Heart right ventricle (tissue), 16 donors: ENCODE measurements around the gene PVR. TPM values are rescaled to one million over a fixed set of nuclear protein-coding genes. Genes with fewer than 3 reads are reported as not detected.

ENCODE experiments used
- ATAC-seq, 8 donors: fragments of 200-7000 bp; cut with Tn5 transposase; one replicate each; pipeline ENCODE4 v1.9.1; 2020; ENCODE audit warnings: mild to moderate bottlenecking in 8 of 8, moderate library complexity in 8 of 8, moderate number of reproducible peaks in 1 of 8
- DNase-seq, 2 donors: peaks; one replicate each; pipeline ENCODE4 v3.0.0-alpha.2; 2020
- H3K27ac ChIP-seq, 10 donors: fragments of 200-600 bp; sonication (generic) in 2 of 10; one replicate each; pipeline versions ENCODE4 v1.5.0 to v1.8.0; 2020 to 2022; ENCODE audit warnings: mild to moderate bottlenecking in 3 of 10
- H3K27me3 ChIP-seq, 7 donors: fragments of 200-600 bp; one replicate each; pipeline ENCODE4 v1.8.0; 2021 to 2022; ENCODE audit warnings: mild to moderate bottlenecking in 2 of 7
- H3K36me3 ChIP-seq, 9 donors: fragments of 200-600 bp; sonication (generic) in 1 of 9; one replicate each; pipeline versions ENCODE4 v1.5.0 to v1.8.0; 2020 to 2022; ENCODE audit warnings: mild to moderate bottlenecking in 2 of 9
- H3K4me1 ChIP-seq, 9 donors: fragments of 200-600 bp; sonication (generic) in 1 of 9; one replicate each; pipeline versions ENCODE4 v1.5.0 to v1.8.0; 2020 to 2022; ENCODE audit warnings: mild to moderate bottlenecking in 4 of 9
- H3K4me3 ChIP-seq, 10 donors: fragments of 200-600 bp; sonication (generic) in 2 of 10; one replicate each; pipeline versions ENCODE4 v1.5.0 to v1.8.0; 2020 to 2022; ENCODE audit warnings: mild to moderate bottlenecking in 7 of 10, moderate library complexity in 2 of 10
- H3K9me3 ChIP-seq, 11 donors: fragments of 200-600 bp in 10 of 11; sonication (generic) in 2 of 11; one replicate each; pipeline versions ENCODE4 v1.5.0 to v1.8.0; 2013 to 2022; ENCODE audit warnings: mild to moderate bottlenecking in 2 of 11, control low read depth in 1 of 11, moderate library complexity in 1 of 11
- WGBS, 2 donors: extraction: QIAGEN DNeasy Blood & Tissue Kit; methylation state at CpG; one replicate each; pipeline ENCODE4 v1.1.7; 2013; ENCODE audit warnings: inconsistent platforms in 1 of 2; 5-methylcytosine and 5-hydroxymethylcytosine counted together
- intact Hi-C, 10 donors: fragments of 100-400 bp; cut with DNase I; formaldehyde crosslinking; loops; one replicate each; pipeline versions ENCODE4 v1.11.1 to v1.14.2; 2022
- polyA plus RNA-seq, 2 donors: library from polyadenylated mRNA; stranded (reverse); fragments of 200-250 nt; gene quantifications; one replicate each; pipeline ENCODE4 v1.2.3, GENCODE V29; 2013
- total RNA-seq, 10 donors: library from RNA; stranded (reverse); fragmentation: NEBNext Ultra II Directional in 3 of 10; extraction: Animal tissue kit (Norgen Biotek cat#: 25700) in 3 of 10; gene quantifications; one replicate each; pipeline versions ENCODE4 v1.2.1 to v1.2.4, GENCODE V29; 2021 to 2023
- TF ChIP-seq, protein P1 (sequence below), 9 donors: fragments of 200-600 bp; sonication (generic) in 2 of 9; IDR thresholded peaks; one replicate each; pipeline versions ENCODE4 v1.5.0 to v1.8.0; 2021 to 2022; ENCODE audit warnings: antibody characterized with exemption in 9 of 9, mild to moderate bottlenecking in 5 of 9, moderate library complexity in 1 of 9
- donor health status: Arrhythmogenic right ventricular cardiomyopathy.
- donor health status: ischemic (EF 13 %, LVEDD 7.1; RV severe dilation, severe dysfunction).
- donor health status: healthy with polysubstance abuse.
- donor health status: DM: no; HTN: yes; CAD: no.
- donor health status: DM: no; HTN: no; CAD: no.
- donor health status: ischemic (EF 25% LVEDD 6.9; RV normal size, moderate dysfunction).
- donor health status: ischemic (EF 25% LVEDD 5.7; RV mildly dilated, moderate dysfunction).
- donor health status: healthy.
- donor health status: DM: yes; HTN: yes; CAD: no.
- donor health status: Ischemic cardiomyopathy.
- donor health status: ischemic (EF 35%, LVEDD 5.7; RV mildly dilated, moderate dysfunction).
- donor health status: nonischemic (EF 11% LVEDD 7.7; RV severe dilation, severe dysfunction).
- donor health status: DM: yes; HTN: yes; CAD: no.
- donor health status: PGD.
- donor health status: ischemic (EF 29% LVEDD 5.4; RV normal size, mild dysfunction).
- donor health status: nonischemic (EF 23%, LVEDD 6.1; RV moderate dilation, normal function).

Gene PVR
- total and polyA plus RNA-seq, 12 donors = 38.3 to 108 (median 43.4) TPM

DNA sequence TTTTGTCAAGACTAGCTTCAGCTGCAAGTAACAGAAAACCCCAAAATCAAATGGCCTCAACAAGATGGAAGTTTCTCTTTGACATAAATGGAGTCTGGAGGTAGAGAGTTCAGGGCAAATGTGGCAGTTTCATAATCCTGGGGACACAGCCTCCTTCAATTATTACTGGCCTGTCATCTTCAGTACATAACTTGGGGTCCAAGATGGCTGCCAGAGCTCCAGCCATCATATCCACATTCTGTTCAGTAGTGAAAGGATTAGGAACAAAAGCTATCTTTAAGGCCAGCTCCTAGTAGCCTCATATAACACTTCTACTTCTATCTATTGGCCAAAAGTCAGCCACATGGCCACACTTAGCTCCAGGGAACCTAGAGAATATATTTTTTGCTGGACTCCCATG, 45.4 kb upstream of the PVR start:
- intact Hi-C loops = no loop called here
- Histone ChIP-seq H3K27ac (no peak overlapping the region), H3K9me3 (peaks cover 0 to 6% (median 0%) of the 10 kb centered on the region in 11 donors), H3K27me3 (peaks cover 0 to 12% (median 0%) of the 10 kb centered on the region in 7 donors), H3K36me3 (no peaks in the 10 kb centered on the region), H3K4me1 (peaks cover 0 to 10% (median 4%) of the 10 kb centered on the region in 9 donors), H3K4me3 (no peak overlapping the region)
- DNase-seq (no peak), ATAC-seq (no peak)
- TF ChIP-seq, protein P1, sequence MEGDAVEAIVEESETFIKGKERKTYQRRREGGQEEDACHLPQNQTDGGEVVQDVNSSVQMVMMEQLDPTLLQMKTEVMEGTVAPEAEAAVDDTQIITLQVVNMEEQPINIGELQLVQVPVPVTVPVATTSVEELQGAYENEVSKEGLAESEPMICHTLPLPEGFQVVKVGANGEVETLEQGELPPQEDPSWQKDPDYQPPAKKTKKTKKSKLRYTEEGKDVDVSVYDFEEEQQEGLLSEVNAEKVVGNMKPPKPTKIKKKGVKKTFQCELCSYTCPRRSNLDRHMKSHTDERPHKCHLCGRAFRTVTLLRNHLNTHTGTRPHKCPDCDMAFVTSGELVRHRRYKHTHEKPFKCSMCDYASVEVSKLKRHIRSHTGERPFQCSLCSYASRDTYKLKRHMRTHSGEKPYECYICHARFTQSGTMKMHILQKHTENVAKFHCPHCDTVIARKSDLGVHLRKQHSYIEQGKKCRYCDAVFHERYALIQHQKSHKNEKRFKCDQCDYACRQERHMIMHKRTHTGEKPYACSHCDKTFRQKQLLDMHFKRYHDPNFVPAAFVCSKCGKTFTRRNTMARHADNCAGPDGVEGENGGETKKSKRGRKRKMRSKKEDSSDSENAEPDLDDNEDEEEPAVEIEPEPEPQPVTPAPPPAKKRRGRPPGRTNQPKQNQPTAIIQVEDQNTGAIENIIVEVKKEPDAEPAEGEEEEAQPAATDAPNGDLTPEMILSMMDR (IDR thresholded peaks at IDR 0.05) = no peak

DNA sequence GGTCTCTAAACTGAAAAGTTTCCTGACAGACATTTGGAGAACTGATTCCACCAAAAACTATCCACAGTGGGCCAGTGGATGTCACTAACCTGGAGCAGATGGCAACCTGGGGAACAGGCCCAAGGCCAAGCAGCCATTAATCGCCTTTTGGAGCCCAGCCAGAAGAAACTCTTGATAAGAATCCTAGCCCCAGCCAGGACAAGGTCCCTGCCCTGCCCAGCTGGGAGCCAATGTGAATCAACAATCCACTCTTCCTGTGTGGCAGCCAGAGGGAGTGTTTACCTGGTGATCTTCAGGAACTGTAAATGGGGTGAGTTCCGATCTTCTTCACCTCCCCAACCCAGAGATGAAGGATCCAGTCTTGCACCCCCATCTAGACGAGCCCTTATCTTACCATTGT, 44.8 kb upstream of the PVR start:
- no peaks in the 10 kb centered on the region for H3K36me3 ChIP-seq

DNA sequence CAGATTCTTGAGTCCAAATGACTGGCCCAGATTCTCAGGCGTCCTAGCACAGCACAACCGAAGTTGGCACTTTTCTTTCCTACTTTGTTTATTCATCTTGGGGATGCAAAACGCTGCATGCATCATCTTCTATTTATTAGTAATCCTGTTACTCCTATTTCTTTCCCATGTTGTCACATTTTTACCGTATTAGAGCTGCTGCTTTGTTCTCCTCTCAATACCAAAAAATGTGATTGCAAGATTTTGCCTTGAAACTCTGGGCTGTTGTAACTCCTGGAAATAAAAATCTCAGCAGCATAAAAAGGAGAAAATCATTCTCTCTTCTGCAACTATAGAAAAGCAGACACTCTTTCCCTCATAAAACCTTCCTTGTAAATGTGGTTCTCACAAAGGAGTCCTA, 43.2 kb upstream of the PVR start:
- intact Hi-C loops = no loop called here
- H3K27me3 ChIP-seq = peaks cover 0 to 12% (median 0%) of the 10 kb centered on the region in 7 donors
- peaks cover 0 to 21% (median 9%) of the 10 kb centered on the region in 9 donors for H3K4me1 ChIP-seq
- 79 to 81% methylated on average over 4 of the region's 4 CpGs for WGBS, 2 donors
- H3K36me3 ChIP-seq = no peaks in the 10 kb centered on the region
- DNase-seq (no peak), ATAC-seq (no peak)
- TF ChIP-seq, protein P1 (IDR thresholded peaks at IDR 0.05) = no peak
- peaks cover 0 to 6% (median 0%) of the 10 kb centered on the region in 11 donors for H3K9me3 ChIP-seq
- no peak overlapping the region for H3K27ac ChIP-seq
- H3K4me3 ChIP-seq = no peak overlapping the region

More for the DNA sequence above, 44.8 kb upstream of the PVR start:
- H3K4me1 ChIP-seq = peaks cover 0 to 12% (median 9%) of the 10 kb centered on the region in 9 donors
- peaks cover 0 to 6% (median 0%) of the 10 kb centered on the region in 11 donors for H3K9me3 ChIP-seq
- no peak overlapping the region for H3K4me3 ChIP-seq
- intact Hi-C loops = no loop called here
- DNase-seq (no peak), ATAC-seq (no peak)
- peaks cover 0 to 12% (median 0%) of the 10 kb centered on the region in 7 donors for H3K27me3 ChIP-seq
- TF ChIP-seq, protein P1 (IDR thresholded peaks at IDR 0.05) = no peak
- WGBS, 2 donors = 55 to 59% methylated on average over 3 of the region's 3 CpGs
- no peak overlapping the region for H3K27ac ChIP-seq

DNA sequence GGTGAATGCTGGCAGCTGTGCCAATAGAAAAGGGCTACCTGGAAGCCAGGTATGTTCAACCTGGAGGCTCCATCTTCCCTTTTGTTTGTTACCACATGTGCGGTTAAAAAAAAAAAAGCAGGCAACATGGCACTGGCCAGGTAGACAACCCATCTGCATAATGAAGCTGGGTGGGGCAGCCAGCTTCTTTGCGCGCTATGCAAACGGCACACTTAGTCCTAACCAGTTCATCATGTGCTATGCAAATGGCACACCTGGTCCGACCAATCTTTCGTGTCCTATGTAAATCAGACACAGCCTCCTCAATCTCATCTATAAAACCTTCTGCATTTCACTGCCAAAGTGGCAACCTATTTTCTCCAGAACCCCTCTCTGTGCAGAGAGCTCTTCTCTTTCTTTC, 41.6 kb upstream of the PVR start:
- peaks cover 0 to 5% (median 0%) of the 10 kb centered on the region in 7 donors for H3K27me3 ChIP-seq
- no peaks in the 10 kb centered on the region for H3K36me3 ChIP-seq
- no peak for ATAC-seq
- H3K4me1 ChIP-seq = peaks cover 0 to 32% (median 15%) of the 10 kb centered on the region in 9 donors
- peaks cover 0 to 6% (median 0%) of the 10 kb centered on the region in 11 donors for H3K9me3 ChIP-seq
- H3K4me3 ChIP-seq = no peak overlapping the region
- intact Hi-C loops = no loop called here
- no peak for DNase-seq
- WGBS, 2 donors = 87 to 92% methylated on average over 6 of the region's 6 CpGs
- peak overlapping the region in 1 of 10 donors; percentile 61 for H3K27ac ChIP-seq
- TF ChIP-seq, protein P1 (IDR thresholded peaks at IDR 0.05) = no peak
